ENCODE measurements around the gene NQO1. TPM values are rescaled to one million over a fixed set of nuclear protein-coding genes. Genes with fewer than 3 reads are reported as not detected.

The NQO1 gene
- total and polyA plus RNA-seq, 2 experiments from 2014 or later: 2.1 to 10.8 TPM

DNA sequence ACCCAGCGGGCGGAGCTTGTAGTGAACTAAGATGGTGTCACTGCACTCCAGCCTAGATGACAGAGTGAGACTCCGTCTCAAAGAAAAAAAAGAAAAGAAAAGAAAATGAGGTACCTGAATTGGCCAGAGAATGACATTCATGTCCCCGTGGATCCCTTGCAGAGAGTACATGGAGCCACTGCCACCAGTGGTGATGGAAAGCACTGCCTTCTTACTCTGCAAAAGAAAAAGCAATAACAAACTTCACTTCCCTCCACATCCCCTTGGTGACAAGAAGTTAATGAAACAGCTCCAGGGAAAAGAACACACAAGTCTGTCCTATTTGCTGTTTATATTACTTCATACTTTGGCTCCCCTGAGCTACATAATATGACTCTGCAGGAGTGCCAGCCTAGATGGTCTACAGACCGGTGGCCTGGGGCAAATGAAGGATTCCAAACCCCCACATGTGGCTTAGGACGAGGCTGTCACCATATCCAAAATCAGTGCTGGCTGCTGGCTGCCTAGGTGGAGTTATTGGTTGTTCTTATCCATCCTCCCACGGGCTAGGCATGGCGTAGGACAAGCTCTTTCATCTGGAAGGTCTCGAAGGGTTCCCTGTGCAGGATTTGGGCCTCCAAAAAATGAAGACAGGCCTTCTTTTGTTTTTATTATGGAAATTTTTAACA lies 13.3 kb downstream of the NQO1 start:
- no peak for TF ChIP-seq CTCF (IDR thresholded peaks at IDR 0.05; ENCODE audit: low read depth, low read length)
- Histone ChIP-seq H3K4me3 (no peak overlapping the region), H3K27me3 (no peaks in the 10 kb centered on the region), H3K36me3 (no peaks in the 10 kb centered on the region), H3K4me1 (ENCODE audit: low read depth) (no peaks in the 10 kb centered on the region), H3K9me3 (ENCODE audit: low read depth) (no peaks in the 10 kb centered on the region), H3K27ac (no peak overlapping the region)
- DNase-seq (ENCODE audit: low read depth in 1 of 2, low spot score in 1 of 2): no peak

DNA sequence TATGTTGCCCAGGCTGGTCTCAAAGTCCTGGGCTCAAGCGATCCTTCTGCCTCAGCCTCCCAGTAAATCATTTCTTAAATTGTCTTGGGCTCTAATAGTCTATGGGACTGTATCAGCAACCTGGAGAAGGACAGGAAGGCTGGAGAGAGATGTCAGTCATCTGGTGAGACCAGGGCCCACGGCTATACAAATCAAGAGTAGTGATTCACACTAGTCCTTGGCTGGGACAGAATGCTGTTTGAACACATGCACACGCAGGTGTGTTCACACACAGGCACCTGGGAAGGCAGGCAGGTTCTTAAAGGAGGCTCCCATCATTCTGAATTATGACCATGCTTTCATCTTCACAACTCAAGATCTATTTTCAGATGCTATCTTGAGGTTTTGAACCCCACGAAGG lies 14.1 kb downstream of the NQO1 start:
- H3K27ac ChIP-seq: no peak overlapping the region
- H3K9me3 ChIP-seq (ENCODE audit: low read depth): no peaks in the 10 kb centered on the region
- TF ChIP-seq CTCF (IDR thresholded peaks at IDR 0.05; ENCODE audit: low read depth, low read length): no peak
- no peak overlapping the region for H3K4me3 ChIP-seq
- no peak for DNase-seq (ENCODE audit: low read depth in 1 of 2, low spot score in 1 of 2)
- H3K27me3 ChIP-seq: no peaks in the 10 kb centered on the region
- no peaks in the 10 kb centered on the region for H3K4me1 ChIP-seq (ENCODE audit: low read depth)
- H3K36me3 ChIP-seq: no peaks in the 10 kb centered on the region

- no peak overlapping the region for H3K4me3 ChIP-seq
- no peaks in the 10 kb centered on the region for H3K4me1 ChIP-seq (ENCODE audit: low read depth)
- no peaks in the 10 kb centered on the region for H3K27me3 ChIP-seq
- H3K27ac ChIP-seq: no peak overlapping the region
- no peaks in the 10 kb centered on the region for H3K36me3 ChIP-seq
- DNase-seq (ENCODE audit: low read depth in 1 of 2, low spot score in 1 of 2): peak in 1 of 2 donors; percentile 71
- no peaks in the 10 kb centered on the region for H3K9me3 ChIP-seq (ENCODE audit: low read depth)
- no peak for TF ChIP-seq CTCF (IDR thresholded peaks at IDR 0.05; ENCODE audit: low read depth, low read length)
Observed at GRCh38 chr16:69711115-69711740, 15.1 kb downstream of the NQO1 start.

DNA sequence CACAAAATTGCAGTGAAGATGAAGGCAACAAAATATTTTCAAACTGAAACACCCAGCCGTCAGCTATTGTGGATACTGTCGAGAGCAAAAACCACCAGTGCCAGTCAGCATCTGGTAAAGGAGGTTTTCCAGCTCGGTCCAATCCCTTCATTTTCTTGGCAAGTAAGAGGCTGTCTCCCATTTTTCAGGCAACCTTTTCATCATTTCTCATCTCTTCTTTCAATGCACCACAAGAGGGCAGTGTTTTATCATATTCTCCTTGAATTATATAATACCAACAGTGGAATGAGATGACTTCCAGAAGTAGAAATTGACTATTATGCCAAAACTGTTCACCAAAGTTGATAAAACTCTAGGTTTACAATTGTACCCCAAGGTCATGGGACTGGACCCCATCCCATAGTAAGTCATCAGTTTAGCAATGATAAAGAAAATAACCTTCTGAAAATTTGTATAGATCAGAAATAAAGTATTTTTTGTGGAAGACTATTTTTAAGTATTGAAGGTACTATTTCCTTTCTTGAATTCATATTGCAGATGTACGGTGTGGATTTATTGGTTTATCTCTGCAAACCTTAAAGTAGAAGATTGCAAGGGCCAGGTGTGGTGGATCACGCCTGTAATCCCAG lies 16.8 kb downstream of the NQO1 start:
- no peaks in the 10 kb centered on the region for H3K4me1 ChIP-seq (ENCODE audit: low read depth)
- no peaks in the 10 kb centered on the region for H3K36me3 ChIP-seq
- peak overlapping the region; percentile 38 for H3K27ac ChIP-seq
- peak; percentile 55 for TF ChIP-seq CTCF (IDR thresholded peaks at IDR 0.05; ENCODE audit: low read depth, low read length)
- H3K27me3 ChIP-seq: no peaks in the 10 kb centered on the region
- DNase-seq (ENCODE audit: low read depth in 1 of 2, low spot score in 1 of 2): peak; percentile 65 to 81
- no peaks in the 10 kb centered on the region for H3K9me3 ChIP-seq (ENCODE audit: low read depth)
- H3K4me3 ChIP-seq: no peak overlapping the region

GRCh38 chr16:69707920-69708683 lies 18.3 kb downstream of the NQO1 start:
- Histone ChIP-seq H3K9me3 (ENCODE audit: low read depth) (no peaks in the 10 kb centered on the region), H3K27ac (peak overlapping the region; percentile 6), H3K4me3 (no peak overlapping the region), H3K36me3 (no peaks in the 10 kb centered on the region), H3K4me1 (ENCODE audit: low read depth) (no peaks in the 10 kb centered on the region), H3K27me3 (no peaks in the 10 kb centered on the region)
- DNase-seq (ENCODE audit: low read depth in 1 of 2, low spot score in 1 of 2): no peak
- TF ChIP-seq CTCF (IDR thresholded peaks at IDR 0.05; ENCODE audit: low read depth, low read length): no peak

Measured in cardiac muscle cell (in vitro differentiated cells and primary cell).